K562 (cell line): ENCODE results near the gene PHKG2. TPM values are rescaled to one million over a fixed set of nuclear protein-coding genes. Genes with fewer than 3 reads are reported as not detected.

Source experiments
- DIDO1 ChIP-seq: fragments of 450-650 bp; IDR thresholded peaks from 2 replicates; pipeline ENCODE4 v1.6.1; 2016; ENCODE audit warnings: low read depth, missing biosample characterization, missing genetic modification characterization
- GTF2F1 ChIP-seq: IDR thresholded peaks from 2 replicates; pipeline ENCODE4 v1.6.1; 2011; ENCODE audit warnings: low read depth, low read length, improper control_type of control experiment
- KDM4B ChIP-seq, 2 experiments: fragments of 450-650 bp in 1 of 2; sonication (generic) in 1 of 2; IDR thresholded peaks; 2 replicates each; pipeline ENCODE4 v1.6.1; 2016 to 2017; ENCODE audit warnings: borderline replicate concordance in 2 of 2, antibody characterized with exemption in 1 of 2, low read depth in 1 of 2, mild to moderate bottlenecking in 1 of 2
- KLF1 ChIP-seq: fragments of 450-650 bp; IDR thresholded peaks from 2 replicates; pipeline ENCODE4 v1.6.1; 2016; ENCODE audit warnings: missing genetic modification characterization, missing compliant biosample characterization
- NR4A1 ChIP-seq, 2 experiments: fragments of 250-450 bp in 1 of 2; fragments of 450-650 bp in 1 of 2; sonication (Bioruptor Pico) in 1 of 2; IDR thresholded peaks; 2 replicates each; pipeline versions ENCODE4 v1.4.0 to v1.6.1; 2016 to 2020; ENCODE audit warnings: mild to moderate bottlenecking in 2 of 2, missing compliant biosample characterization in 1 of 2, missing genetic modification characterization in 1 of 2, moderate library complexity in 1 of 2
- PHTF2 ChIP-seq: fragments of 250-450 bp; sonication (Bioruptor Pico); IDR thresholded peaks from 2 replicates; pipeline ENCODE4 v1.5.0; 2021; ENCODE audit warnings: mild to moderate bottlenecking
- POLR2A ChIP-seq: fragments of 450-650 bp; conservative IDR thresholded peaks from 2 replicates; pipeline ENCODE4 v1.6.1; 2016
- RCOR1 ChIP-seq, 2 experiments: IDR thresholded peaks; 2 replicates each; pipeline ENCODE4 v1.6.1; 2012; ENCODE audit warnings: low read depth in 2 of 2, low read length in 2 of 2, borderline replicate concordance in 1 of 2, improper control_type of control experiment in 1 of 2
- STAG1 ChIP-seq: sonication (generic); formaldehyde crosslinking; IDR thresholded peaks from 2 replicates; pipeline ENCODE4 v1.5.0; 2020; ENCODE audit warnings: missing genetic modification reagents, borderline replicate concordance
- TAF1 ChIP-seq: IDR thresholded peaks from 2 replicates; pipeline ENCODE4 v1.6.1; 2011; ENCODE audit warnings: mild to moderate bottlenecking, low read length, moderate library complexity; ENCODE audit not compliant: insufficient read depth, control insufficient read depth, severe bottlenecking; ENCODE audit errors: extremely low read depth
- TEAD4 ChIP-seq, 2 experiments: sonication (generic) in 1 of 2; formaldehyde crosslinking in 1 of 2; IDR thresholded peaks; 2 replicates each; pipeline versions ENCODE4 v1.6.1 to v1.8.0; 2012 to 2022; ENCODE audit warnings: borderline replicate concordance in 1 of 2, inconsistent platforms in 1 of 2, low read length in 1 of 2, mild to moderate bottlenecking in 1 of 2, missing genetic modification reagents in 1 of 2
- ZFPM2 ChIP-seq: fragments of 250-450 bp; sonication (Bioruptor Pico); IDR thresholded peaks from 2 replicates; pipeline ENCODE4 v1.5.1; 2022; ENCODE audit warnings: mild to moderate bottlenecking
- ZNF239 ChIP-seq: fragments of 250-450 bp; sonication (Bioruptor Pico); IDR thresholded peaks from 2 replicates; pipeline ENCODE4 v1.4.0; 2020; ENCODE audit warnings: mild to moderate bottlenecking
- ZNF347 ChIP-seq: fragments of 450-650 bp; formaldehyde crosslinking; IDR thresholded peaks from 2 replicates; pipeline ENCODE4 v1.4.0; 2020; ENCODE audit warnings: low read depth, mild to moderate bottlenecking, moderate library complexity
- ZNF431 ChIP-seq: sonication (generic); formaldehyde crosslinking; IDR thresholded peaks from 2 replicates; pipeline ENCODE4 v1.8.0; 2022; ENCODE audit warnings: mild to moderate bottlenecking, missing genetic modification reagents
- ZNF583 ChIP-seq: fragments of 250-450 bp; sonication (Bioruptor Pico); IDR thresholded peaks from 2 replicates; pipeline ENCODE4 v1.4.0; 2020
- ZSCAN32 ChIP-seq: fragments of 450-650 bp; formaldehyde crosslinking; IDR thresholded peaks from 2 replicates; pipeline ENCODE4 v1.4.0; 2020; ENCODE audit warnings: mild to moderate bottlenecking, moderate library complexity
- ZZZ3 ChIP-seq: fragments of 450-650 bp; IDR thresholded peaks from 2 replicates; pipeline ENCODE4 v1.6.1; 2016; ENCODE audit warnings: antibody characterized with exemption, mild to moderate bottlenecking, moderate library complexity
- polyA plus RNA-seq, 8 experiments: library from polyadenylated mRNA; depleted of rRNA in 4 of 8; stranded (reverse) in 5 of 8; unstranded in 3 of 8; fragments of >200 nt; fragmentation: Nextera tagmentation in 2 of 8; fragmentation: Illumina TruSeq in 1 of 8; extraction: Ambion mirVana in 2 of 8; extraction: Trizol in 1 of 8; gene quantifications; 2 replicates each; pipeline versions ENCODE4 v1.2.1 to v1.2.3, GENCODE V29; 2011 to 2014; ENCODE audit warnings: inconsistent platforms in 1 of 8, missing spikeins in 1 of 8
- total RNA-seq, 7 experiments: library from RNA; depleted of rRNA in 6 of 7; stranded (reverse); fragments of >200 nt in 6 of 7; fragmentation: Illumina TruSeq in 2 of 7; extraction: Trizol in 2 of 7; gene quantifications; 2 replicates each; pipeline versions ENCODE4 v1.2.1 to v1.2.3, GENCODE V29; 2011 to 2021; ENCODE audit warnings: low replicate concordance in 1 of 7
- TF ChIP-seq, protein P1 (sequence below): sonication (generic); formaldehyde crosslinking; IDR thresholded peaks from 2 replicates; pipeline ENCODE4 v1.8.1; 2023; ENCODE audit warnings: mild to moderate bottlenecking, missing genetic modification reagents
- TF ChIP-seq, protein P2 (sequence below): fragments of 250-450 bp; sonication (Bioruptor Pico); IDR thresholded peaks from 2 replicates; pipeline ENCODE4 v1.8.0; 2022; ENCODE audit warnings: inconsistent platforms
- TF ChIP-seq, protein P3 (sequence below), 2 experiments: fragments of 250-450 bp in 1 of 2; fragments of 450-650 bp in 1 of 2; sonication (Bioruptor Pico) in 1 of 2; IDR thresholded peaks; 2 replicates each; pipeline versions ENCODE4 v1.6.1 to v1.8.0; 2016 to 2021; ENCODE audit warnings: mild to moderate bottlenecking in 2 of 2, moderate library complexity in 2 of 2, missing compliant biosample characterization in 1 of 2, missing genetic modification characterization in 1 of 2

The PHKG2 gene
- total and polyA plus RNA-seq, 9 of the 15 experiments (the other 6 are each of a cell fraction or from before 2014, with no cell fraction given) = 5.8 to 54.2 (median 30.7) TPM

DNA sequence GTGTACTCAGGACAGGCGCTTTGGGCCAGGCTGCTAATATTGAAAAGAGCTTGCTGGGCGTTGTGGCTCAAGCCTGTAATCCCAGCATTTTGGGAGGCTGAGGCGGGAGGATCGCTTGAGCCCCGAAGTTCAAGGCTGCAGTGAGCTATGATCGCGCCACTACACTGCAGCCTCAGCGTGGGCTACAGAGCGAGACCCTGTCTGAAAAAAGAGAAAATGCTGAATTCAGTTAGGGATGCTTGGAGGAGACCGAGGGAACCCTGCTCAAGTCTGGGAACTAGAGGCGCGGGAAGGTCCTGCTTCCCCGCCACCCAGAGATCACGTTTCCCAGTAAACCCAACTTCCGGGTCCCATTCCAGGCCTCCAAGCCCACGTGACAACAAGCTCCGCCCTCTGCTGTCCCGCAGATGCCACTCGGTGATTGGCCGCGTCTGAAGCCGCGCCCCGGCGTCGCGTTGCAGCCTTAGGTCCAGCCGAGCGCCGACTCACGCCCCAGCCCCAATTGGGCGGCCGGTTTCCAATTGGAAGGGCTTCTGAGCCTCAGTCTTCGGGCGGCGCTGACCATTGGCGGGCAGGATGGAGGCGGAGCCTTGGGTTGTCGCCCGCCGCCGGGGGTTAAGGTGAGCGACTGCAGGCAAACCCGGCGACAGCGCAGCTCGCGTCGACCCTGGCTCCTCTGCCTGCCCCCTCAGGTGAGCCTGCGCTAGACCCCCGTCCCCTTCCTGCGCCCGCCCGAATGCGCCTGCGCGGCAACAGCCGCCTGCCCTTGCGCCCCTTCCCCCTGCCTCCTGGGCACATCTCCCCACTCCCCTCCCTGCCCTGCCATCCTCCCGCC is at the start of gene PHKG2 (continued):
- TF ChIP-seq TAF1 (peak; percentile 92), POLR2A (peak; percentile 90), ZNF239 (CRISPR knock-in tag) (no peak), ZNF583 (CRISPR knock-in tag) (no peak), GTF2F1 (0 out of 2 replicates have a peak, but pooled peaks have one; percentile 62), RCOR1 (IDR thresholded peaks at IDR 0.05; ENCODE audit: borderline replicate concordance in 1 of 2, low read depth in 2 of 2, low read length in 2 of 2) (no peak), ZZZ3 (no peak), ZNF347 (CRISPR knock-in tag) (no peak), NR4A1 (CRISPR knock-in tag; IDR thresholded peaks at IDR 0.05) (no peak), NR4A1 (tag; IDR thresholded peaks at IDR 0.05) (0 out of 2 replicates have a peak, but pooled peaks have one; percentile 45), TEAD4 (IDR thresholded peaks at IDR 0.05; ENCODE audit: low read length) (peak; percentile 40; the same call in 1 of the 2 replicates), TEAD4 (CRISPR knock-in tag; IDR thresholded peaks at IDR 0.05; ENCODE audit: borderline replicate concordance) (no peak), KDM4B (IDR thresholded peaks at IDR 0.05; ENCODE audit: borderline replicate concordance in 2 of 2, low read depth in 1 of 2) (peak in 1 of 2 experiments; percentile 19; a peak in 1 of 4 replicates), ZSCAN32 (CRISPR knock-in tag) (no peak), DIDO1 (tag) (peak; percentile 50; the same call in 1 of the 2 replicates), KLF1 (tag) (peak; percentile 53; the same call in 1 of the 2 replicates), ZNF431 (CRISPR knock-in tag) (no peak), PHTF2 (CRISPR knock-in tag) (no peak), STAG1 (CRISPR knock-in tag) (no peak), ZFPM2 (CRISPR knock-in tag) (no peak)
- TF ChIP-seq, protein P1, sequence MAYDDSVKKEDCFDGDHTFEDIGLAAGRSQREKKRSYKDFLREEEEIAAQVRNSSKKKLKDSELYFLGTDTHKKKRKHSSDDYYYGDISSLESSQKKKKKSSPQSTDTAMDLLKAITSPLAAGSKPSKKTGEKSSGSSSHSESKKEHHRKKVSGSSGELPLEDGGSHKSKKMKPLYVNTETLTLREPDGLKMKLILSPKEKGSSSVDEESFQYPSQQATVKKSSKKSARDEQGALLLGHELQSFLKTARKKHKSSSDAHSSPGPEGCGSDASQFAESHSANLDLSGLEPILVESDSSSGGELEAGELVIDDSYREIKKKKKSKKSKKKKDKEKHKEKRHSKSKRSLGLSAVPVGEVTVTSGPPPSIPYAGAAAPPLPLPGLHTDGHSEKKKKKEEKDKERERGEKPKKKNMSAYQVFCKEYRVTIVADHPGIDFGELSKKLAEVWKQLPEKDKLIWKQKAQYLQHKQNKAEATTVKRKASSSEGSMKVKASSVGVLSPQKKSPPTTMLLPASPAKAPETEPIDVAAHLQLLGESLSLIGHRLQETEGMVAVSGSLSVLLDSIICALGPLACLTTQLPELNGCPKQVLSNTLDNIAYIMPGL (CRISPR knock-in tag) = no peak
- TF ChIP-seq, protein P2, sequence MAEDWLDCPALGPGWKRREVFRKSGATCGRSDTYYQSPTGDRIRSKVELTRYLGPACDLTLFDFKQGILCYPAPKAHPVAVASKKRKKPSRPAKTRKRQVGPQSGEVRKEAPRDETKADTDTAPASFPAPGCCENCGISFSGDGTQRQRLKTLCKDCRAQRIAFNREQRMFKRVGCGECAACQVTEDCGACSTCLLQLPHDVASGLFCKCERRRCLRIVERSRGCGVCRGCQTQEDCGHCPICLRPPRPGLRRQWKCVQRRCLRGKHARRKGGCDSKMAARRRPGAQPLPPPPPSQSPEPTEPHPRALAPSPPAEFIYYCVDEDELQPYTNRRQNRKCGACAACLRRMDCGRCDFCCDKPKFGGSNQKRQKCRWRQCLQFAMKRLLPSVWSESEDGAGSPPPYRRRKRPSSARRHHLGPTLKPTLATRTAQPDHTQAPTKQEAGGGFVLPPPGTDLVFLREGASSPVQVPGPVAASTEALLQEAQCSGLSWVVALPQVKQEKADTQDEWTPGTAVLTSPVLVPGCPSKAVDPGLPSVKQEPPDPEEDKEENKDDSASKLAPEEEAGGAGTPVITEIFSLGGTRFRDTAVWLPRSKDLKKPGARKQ (CRISPR knock-in tag) = no peak
- TF ChIP-seq, protein P3, sequence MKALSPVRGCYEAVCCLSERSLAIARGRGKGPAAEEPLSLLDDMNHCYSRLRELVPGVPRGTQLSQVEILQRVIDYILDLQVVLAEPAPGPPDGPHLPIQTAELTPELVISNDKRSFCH (CRISPR knock-in tag; IDR thresholded peaks at IDR 0.05) = no peak
- TF ChIP-seq, protein P3 (tag; IDR thresholded peaks at IDR 0.05) = peak; percentile 63; the same call in 1 of the 2 replicates
